HG03571 (cell line): ENCODE measurements around the gene HP1BP3.

Source experiments
- ATAC-seq: cut with Tn5 transposase; IDR thresholded peaks from one replicate; pipeline ENCODE4 v1.9.1; 2021; ENCODE audit not compliant: unreplicated experiment

HP1BP3 gene

GRCh38 chr1:20771780-20772179 is 15.3 kb downstream of the HP1BP3 start:
- no peak for ATAC-seq

GRCh38 chr1:20770314-20771087 is 16.6 kb downstream of the HP1BP3 start:
- ATAC-seq = no peak

GRCh38 chr1:20767271-20767670 is 19.8 kb downstream of the HP1BP3 start:
- ATAC-seq = no peak

- no peak for ATAC-seq
These were observed 23.7 kb downstream of the HP1BP3 start for GRCh38 chr1:20763417-20763816.

GRCh38 chr1:20760322-20760721 is 26.8 kb downstream of the HP1BP3 start:
- no peak for ATAC-seq

GRCh38 chr1:20753589-20753988 is 33.5 kb downstream of the HP1BP3 start:
- ATAC-seq = no peak

- ATAC-seq = no peak
These were observed 35.6 kb downstream of the HP1BP3 start for GRCh38 chr1:20751462-20751990.

- no peak for ATAC-seq
These were observed 44.4 kb downstream of the HP1BP3 start for GRCh38 chr1:20742671-20743070.

- ATAC-seq = no peak
These were observed 46.3 kb downstream of the HP1BP3 start for GRCh38 chr1:20740781-20741180.

- no peak for ATAC-seq
These were observed 47.9 kb downstream of the HP1BP3 start for GRCh38 chr1:20739225-20739624.

GRCh38 chr1:20735581-20736111 is 51.5 kb downstream of the HP1BP3 start:
- ATAC-seq = no peak

- peak; percentile 5 for ATAC-seq
These were observed 53.6 kb downstream of the HP1BP3 start for GRCh38 chr1:20733360-20733975.

- ATAC-seq = peak; percentile 55
These were observed 54.3 kb downstream of the HP1BP3 start, which contains the start of gene SH2D5 for GRCh38 chr1:20732588-20733359. Gene SH2D5 (minus strand): TSS chr1:20732703. CDS start chr1:20728044, 4,659 bp downstream.

GRCh38 chr1:20732071-20732587 is 55.0 kb downstream of the HP1BP3 start:
- ATAC-seq = no peak

- no peak for ATAC-seq
These were observed 55.8 kb downstream of the HP1BP3 start for GRCh38 chr1:20731057-20731991.

- ATAC-seq = no peak
These were observed 56.4 kb downstream of the HP1BP3 start for GRCh38 chr1:20730690-20731056.

GRCh38 chr1:20729990-20730689 is 57.0 kb downstream of the HP1BP3 start:
- no peak for ATAC-seq

- no peak for ATAC-seq
These were observed 57.8 kb downstream of the HP1BP3 start for GRCh38 chr1:20729155-20729931.
